ENCODE data around the gene MAP7.
"Not testable (repeated sequence)": the region's sequence is repeated elsewhere in the genome, so short reads cannot be mapped to it uniquely, and the experiment has no call there.

Gene MAP7

DNA sequence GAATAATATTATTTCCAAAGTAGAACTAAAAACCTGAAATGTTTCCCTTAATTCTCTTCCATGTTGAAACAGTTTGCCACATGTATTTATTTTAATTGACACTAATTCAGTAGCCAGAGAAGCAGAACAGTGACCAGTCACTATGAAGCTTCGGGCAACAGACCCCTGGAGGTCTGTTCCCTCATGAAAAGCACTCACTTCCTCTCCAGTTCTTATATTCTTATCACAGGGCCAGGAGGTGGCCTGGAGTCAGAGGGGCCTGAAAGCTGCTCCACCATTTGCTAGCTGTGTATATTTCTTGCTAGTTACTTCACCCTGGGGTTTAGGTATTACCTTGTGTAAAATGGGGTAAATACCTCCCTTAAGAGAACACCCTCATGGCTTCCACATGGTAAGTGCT is 49.1 kb downstream of the MAP7 start:
- no peak for DNase-seq

DNA sequence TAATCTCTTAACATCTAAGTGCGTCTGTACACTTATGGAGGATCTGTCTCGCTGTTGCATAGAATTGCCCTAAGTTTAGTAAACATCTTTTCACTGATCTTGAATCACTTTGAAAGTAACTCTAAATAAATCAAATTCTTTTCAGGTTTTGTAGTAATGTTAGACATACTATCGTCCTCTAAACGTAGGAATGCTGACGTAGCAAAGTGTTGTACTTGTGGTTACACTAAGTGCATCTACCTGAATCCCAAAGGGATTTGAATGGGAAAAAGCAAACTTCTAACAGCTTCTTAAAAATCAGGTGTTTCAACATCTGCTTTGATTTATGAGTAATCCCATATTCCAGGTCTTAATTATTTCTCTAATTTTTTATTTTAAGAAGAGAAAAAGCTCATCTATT is 49.8 kb downstream of the MAP7 start:
- no peak for DNase-seq

DNA sequence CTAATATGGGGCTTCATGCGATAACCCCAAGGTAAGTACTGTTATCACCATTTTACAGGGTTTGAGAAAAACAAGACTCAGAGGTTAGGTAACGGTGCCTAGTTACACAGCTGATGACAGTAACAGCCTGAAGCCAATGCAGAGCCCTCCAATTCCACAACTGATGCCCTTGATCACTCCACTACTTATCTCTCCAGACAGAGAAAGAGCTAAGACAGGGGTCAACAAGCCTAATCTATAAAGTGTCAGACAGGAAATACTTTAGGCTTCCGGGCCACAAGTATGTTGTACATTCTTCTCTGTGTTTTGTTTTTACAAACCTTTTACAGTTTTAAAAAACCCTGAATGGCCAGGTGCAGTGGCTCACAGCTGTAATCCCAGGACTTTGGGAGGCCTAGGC is 50.9 kb downstream of the MAP7 start:
- no peak for DNase-seq

DNA sequence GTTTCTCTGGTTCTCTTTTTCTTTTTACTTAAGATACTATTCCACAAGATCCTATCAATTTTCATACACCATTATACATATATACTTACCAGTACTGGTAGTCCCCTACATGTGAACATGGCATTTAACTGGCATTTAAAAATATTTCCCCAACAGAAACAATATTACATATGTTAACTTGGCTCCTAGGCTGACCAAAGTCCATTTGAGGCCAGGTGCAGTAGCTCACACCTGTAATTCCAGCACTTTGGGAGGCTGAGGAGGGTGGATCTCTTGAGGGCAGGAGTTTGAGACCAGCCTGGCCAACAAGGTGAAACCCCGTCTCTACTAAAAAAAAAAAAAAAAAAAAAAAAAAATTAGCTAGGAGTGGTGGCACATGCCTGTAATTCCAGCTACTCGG is 53.8 kb downstream of the MAP7 start:
- DNase-seq, result not testable (repeated sequence)

DNA sequence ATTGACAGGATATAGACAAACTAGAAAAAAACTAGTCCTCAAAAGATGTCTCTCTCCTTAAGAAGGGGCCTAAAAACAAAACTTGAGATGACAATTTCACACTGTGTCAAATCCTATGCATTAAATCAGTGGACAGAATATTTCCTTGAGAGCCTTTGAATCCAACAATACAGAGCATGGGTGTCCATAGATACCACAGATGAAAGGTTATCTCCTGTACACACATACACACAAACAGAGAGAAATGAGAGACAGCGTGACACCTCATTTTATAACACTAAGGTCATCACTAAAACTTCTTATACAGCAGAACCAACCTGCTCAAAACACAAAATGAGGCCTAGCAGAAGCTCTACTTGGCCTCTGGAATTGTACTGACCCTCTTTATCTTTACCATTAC is 55.5 kb downstream of the MAP7 start:
- no peak for DNase-seq

DNA sequence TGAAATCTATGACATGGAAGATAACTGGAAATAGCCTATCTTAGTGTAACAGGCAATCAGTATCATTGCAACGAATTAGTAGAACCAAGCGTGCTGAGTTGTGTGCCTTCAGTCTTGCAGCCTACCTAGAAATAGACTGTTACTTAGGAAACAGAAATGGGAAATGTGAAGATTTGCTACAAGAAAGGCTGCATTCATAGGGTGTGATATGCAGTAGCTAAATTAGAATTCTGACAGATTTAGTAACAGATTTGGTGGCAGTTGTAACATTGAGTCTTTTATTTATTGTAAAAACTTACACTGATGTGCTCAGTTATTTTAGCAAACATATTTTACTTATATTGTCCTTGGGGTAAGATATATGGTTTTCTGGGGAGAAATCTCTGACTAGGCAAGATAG is 56.2 kb downstream of the MAP7 start:
- no peak for DNase-seq

DNA sequence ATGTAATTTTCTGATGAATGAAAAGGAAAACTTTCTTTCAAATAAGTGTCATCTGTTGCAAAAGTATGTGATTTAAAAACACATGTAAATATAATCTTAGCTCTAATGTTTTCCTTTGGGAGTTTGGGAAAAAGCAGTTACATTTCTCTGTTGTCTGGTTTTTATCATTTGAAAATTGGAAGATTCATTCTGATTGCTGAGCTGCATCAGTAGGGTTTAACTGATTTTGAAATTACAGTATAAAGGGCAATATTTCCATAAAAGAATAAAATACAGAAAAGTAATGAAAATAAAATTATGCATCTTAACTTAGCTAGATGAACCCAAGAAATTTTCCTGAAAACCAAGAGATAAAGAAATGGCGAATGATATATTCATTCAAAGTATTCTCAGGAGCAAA is 57.8 kb downstream of the MAP7 start:
- no peak for DNase-seq

DNA sequence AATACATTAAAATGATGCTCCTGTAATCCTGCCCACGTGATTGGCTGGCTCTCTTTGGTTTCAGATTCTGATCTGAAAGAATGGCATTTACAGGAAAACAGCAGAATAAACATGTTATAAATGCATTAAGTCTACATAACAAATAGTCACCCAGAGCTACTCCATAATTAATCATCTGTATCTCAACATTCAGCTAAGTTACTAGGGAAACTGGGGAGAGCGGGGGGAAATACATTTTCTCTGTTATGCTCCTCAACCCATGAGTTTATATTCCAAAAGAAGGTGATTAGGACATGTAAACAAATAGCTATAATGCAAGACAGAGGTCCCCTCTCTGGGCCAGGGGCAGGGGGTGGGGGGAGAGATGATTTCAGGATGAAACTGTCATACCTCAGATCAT is 58.5 kb downstream of the MAP7 start:
- DNase-seq, result no peak

DNA sequence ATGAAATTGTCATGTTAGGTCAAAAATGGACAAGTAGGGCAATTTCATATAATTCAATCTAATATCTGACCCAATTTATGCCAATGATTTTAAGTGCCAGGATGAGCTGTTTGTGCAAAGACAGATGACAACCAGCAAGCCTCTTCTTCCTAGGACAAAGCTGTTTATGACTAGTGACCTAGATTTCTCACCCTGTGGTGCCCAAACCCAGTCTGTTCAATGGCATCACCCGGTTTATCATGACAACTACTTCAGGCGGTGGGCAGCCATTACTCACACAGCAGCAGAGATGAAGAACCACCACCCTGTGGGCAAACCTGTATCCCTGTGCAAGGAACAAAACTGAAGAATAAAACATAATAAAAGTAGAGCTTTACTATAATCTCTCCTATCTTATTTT is 59.0 kb downstream of the MAP7 start:
- no peak for DNase-seq

DNA sequence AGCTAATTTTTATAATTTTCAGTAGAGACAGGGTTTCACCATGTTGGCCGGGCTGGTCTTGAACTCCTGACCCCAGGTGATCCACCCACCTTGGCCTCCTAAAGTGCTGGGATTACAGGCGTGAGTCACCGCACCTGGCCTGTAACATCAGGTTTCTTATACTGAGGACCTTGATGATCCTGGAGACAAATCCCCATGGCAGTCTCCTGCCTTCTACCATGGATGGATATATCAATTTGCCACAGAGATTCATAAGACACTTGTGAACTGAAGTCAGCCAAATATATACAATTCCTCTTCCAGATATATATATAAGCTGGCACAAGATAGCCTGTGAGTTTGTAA is 60.6 kb downstream of the MAP7 start:
- not testable (repeated sequence) for DNase-seq

DNA sequence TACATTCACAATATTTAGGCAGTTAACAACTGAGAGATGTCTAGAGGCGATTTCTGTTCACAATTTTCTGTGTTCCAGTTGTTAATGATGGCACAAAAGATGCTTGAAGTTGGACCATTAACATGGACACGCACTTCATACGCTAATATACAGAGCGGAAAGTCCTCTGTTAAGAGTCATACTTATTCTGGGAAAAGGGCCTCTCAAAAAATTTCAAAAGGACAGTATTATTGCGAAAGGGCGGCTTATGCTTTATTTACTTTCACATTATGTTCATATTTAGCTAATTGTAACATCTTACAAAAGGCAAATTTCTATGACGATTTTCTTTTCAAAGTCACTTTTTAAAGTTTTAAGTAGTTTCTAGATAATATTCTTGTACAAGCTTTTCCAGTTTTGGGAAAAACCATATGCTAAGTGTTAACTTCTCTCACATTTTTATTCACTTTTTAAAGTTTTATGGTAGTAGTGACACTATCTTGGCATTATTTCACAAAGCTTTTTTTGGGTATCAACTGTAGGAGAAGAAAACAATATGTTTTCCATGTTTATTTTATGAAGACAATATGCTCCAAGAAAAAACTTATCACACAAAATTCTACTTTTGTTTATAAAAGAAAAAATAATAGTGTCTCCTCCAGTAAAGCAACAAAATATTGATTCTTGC is 62.3 kb downstream of the MAP7 start:
- DNase-seq, result no peak

DNA sequence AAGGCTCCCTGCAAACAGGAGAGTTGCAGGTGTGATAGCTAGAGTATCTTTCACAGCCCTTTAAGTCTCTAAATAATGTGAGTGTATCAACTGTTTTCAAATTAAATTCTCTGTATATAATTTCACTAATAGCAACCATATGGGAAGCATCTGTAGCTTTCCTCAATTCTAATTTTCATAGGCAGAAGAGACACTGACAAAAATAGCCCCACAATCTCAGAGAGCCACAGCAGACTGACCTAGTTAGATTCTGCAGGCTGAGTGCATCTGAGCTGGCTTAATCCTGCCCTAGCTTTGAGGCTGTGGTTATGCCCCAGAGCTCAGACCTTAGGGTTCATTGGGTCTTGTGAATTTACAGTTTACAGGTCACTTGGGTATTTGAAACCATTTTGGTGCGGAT is 63.9 kb downstream of the MAP7 start:
- DNase-seq, result no peak

DNA sequence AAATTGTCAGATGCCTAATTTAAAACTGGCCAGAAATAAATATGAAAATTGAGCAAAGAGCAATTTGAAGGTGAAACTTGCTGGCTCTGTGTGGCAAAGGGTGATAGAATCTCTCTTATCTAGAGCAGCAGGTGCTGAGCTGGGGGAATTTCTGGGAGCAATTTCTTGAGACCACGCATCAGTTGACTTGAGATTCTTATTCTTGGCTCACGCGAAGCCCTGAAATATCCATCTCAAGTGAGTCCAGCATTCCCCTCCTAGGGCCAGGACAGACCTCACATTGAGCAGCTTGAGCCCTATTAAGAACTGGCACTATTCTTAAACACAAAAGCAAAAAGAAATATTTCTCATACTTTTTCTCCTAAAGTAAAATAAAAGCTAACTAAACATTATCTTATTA is 66.3 kb downstream of the MAP7 start:
- no peak for DNase-seq

DNA sequence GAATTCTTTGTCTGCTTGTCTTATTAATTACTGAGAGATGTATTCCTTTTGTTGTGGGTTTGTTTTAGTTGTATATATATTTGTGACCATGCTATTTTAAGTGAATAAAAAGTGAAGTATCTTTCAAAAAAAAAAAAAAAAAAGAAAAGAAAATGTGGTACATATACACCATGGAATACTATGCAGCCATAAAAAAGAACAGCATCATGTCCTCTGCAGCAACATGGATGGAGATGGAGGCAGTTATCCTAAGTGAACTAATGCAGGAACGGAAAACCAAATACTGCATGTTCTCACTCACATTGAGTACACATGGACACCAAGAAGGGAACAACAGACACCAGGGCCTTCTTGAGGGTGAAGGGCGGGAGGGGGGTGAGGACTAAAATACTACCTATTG is 67.2 kb downstream of the MAP7 start:
- not testable (repeated sequence) for DNase-seq

DNA sequence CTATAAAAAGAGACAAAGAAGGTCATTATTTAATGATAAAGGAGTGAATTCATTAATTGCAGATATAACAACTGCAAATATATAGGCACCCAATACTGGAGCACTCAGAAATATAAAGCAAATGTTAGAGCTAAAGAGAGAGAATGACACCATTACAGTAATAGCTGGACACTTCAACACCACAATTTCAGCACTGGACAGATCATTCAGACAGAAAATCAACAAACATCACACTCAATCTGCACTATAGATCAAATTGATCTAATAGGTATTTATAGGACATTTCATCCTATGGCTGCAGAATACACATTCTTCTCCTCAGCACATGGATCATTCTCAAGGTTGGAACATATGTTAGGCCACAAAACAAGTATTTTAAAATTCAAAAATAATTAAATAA is 72.7 kb downstream of the MAP7 start:
- DNase-seq, result no peak

DNA sequence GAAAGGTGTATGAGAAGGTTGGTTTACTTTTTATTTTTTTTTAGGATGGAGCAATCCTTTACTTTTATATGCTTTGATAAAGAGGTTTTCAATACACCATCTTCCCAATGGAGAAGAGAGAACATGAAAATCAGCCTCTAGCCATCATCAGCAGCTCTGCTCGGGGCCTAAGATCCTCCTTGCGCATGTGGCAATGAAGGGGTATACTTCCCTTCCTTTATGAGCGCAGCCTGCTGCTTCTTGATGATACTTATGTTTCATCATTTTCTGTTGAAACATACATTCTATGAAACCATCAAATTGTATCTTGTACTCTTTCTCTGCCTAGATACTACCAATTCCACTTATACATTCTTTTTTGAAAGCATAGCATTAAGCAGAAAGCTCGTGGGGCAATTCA is 74.5 kb downstream of the MAP7 start:
- DNase-seq, result no peak

DNA sequence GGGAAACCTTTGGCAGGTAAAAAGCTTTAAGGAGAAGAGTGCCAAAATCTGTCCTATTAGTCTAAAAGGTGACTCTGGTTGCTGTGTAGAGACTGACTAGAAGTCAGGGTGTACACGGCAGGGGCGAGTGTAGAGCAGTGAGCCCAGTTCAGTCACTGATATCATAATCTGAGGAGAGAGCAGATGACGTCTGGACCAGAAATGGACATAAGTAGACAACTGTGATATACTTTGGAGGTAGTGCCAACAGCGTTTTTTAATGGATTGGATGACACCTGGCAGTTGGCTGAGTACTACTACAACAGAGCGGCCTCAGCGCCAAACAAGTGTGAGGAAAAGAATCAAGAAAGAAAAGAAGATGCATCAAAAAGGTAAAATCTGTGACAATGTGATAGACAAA is 76.0 kb downstream of the MAP7 start:
- no peak for DNase-seq

DNA sequence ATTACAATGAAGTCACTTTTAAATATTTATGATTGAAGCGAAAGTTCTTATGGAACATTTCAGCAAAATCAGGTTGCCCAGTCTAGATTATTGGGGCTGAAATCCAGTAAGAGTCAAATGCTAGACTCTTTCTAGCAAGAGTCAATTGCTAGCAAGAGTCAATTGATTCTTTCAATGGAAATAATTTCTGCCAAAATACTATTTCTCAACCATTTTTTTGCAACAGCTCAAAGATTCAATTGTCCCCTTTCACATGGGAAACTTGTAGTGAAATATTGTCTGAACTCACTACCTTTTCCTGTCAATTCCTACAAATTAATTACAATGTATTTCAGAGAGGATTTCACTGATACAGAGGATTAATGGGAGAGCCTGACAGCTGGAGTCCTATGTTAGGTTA is 78.3 kb downstream of the MAP7 start:
- DNase-seq, result no peak

DNA sequence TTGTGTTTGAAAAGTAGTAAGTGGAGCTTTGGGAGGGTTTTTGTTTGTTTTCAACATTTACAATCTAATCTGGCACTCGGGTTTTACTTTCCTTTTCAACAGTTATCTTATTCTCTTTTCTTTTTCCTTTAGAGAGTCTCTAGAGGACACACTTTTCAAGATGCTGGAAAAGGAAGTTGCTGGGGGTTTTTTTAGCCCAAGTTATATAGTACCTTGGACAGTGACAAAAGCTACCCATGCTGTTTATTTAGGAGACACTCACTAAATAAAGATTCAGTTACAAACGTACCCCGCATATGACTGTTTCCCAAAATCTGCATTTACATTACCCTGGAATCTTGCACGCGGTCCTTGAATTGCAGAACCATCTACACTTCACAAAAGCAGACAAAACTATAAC is 78.8 kb downstream of the MAP7 start:
- no peak for DNase-seq

DNA sequence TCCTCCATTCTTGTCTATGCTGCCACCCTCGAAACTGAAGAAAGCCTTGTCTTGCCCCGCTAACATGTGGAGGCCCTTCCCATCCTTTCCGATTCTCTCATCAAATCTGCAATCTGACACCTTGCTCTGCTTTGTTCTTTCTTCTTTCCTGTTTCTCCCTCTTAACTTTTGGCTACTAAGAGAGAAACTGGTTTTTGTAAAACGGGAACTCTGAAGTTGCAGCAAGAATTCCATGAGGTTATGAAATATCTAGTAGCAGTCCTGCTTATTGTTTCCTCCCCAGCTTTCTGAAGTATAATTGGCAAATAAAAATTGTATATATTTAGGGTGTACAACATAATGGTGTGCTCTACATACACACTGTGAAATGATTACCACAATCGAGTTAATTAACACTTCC is 80.2 kb downstream of the MAP7 start:
- DNase-seq, result no peak

DNA sequence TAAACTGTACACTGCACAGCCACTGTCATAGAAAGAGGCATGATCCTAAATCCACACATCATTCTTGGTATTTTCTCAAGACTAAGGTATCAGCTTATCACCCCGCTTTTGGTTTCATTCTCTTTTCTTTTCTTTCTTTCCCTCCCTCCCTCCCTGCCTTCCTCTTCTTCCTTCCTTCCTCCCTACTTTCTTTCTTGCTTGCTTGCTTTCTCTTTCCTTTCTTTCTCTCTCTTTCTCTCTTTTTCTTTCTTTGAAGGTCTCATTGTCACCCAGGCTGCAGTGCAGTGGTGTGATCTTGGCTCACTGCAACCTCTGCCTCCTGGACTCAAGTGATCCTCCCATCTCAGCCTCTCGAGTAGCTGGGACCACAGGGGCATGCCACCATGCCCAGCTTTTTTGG is 81.1 kb downstream of the MAP7 start:
- DNase-seq, result no peak

DNA sequence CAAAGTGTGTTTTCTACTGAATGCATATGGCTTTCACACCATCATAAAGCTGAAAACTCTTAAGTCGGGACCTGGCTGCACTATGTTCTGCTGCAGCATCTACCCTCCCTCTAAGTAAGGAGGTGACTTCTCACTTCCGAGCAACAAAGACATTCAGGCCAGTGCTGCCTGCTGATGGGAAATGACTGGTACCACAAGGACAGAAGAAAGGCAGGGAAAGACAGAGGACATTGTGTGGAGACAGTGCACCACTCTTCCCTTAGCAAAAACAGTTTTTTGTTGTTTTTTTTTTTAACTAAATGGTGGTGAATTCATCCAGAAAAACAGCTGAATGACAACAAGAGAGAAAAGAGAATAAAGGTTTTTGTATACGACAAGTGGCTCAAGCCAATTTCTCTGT is 81.5 kb downstream of the MAP7 start:
- no peak for DNase-seq

DNA sequence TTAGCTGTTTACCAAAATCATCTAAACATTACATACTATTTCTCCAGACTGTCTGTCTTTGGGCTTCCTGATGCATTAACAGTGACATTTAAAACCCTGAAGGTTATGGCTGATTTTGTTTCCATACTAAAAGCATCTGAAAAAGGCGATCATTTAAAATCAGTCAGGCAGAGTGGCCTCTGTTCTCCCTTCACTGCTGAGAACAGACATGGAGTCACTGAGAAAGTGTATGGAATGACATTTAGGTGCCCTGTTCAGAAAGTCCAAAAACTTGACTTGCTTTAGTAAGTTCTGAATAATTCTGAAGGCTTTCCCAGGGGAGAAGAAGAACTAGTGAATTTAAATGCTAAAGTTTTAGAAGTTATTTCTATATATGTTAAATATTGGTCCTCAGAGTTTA is 83.0 kb downstream of the MAP7 start:
- DNase-seq, result no peak

DNA sequence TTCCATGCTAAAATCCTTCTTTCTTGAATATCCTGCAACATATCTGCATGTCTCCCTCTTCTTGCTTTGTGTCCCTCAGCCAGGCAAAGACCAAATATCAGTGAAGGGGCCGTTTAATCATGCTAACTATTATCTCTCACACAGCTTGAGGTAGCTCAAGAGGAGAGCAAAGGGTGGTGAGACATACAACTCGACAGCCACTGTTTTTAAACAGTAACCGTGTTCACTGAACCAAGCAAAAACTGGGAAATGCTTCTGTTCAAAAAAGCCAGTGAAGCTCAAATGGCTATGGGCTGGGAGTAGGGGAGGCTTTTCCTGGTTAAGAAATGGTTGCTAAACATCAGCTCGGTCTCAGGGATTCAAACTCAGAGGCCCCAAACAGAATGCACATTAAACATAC is 83.4 kb downstream of the MAP7 start:
- DNase-seq, result no peak

DNA sequence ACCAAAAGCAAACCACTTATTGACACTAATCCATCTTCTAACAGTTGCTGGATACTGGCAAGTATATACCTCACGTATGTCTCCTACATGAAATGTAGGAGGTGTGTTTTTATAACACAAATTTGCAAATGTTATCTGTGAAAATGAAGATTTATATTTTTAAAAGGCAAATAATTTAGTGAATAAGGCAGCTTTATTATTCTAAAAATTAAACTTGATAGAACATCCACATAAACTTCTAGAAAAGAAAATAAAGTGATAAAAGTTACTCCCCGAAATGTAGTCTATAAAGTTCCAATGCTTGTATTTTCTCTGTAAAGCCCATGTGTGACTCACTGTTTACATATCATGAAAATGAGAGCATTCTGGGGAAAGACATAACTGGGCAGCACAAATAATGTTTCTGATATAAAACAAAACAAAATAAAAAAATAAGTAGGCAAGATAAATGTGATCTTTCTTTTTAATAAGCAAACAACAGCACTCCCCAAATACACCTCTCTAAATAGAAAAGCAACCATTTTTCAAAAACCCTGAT is 84.4 kb downstream of the MAP7 start:
- no peak for DNase-seq

DNA sequence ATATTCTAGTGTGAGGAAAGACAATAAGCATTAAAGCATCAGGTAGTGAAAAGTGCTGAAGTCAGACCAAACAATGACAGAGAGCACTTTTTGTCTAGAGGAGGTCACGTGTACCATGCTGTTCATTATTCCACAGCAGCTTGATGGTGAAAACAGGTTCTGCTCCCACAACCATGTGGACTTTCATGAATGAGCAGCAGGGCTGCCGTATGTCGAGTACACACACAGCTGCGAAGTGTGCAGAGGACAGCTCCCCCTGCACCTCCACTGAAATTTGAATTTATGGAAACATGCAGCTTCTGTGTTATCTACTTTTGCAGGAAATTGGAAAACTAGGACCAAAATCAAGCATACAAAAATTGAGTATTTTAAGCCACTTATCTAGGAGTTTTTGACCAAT is 85.3 kb downstream of the MAP7 start:
- no peak for DNase-seq
